ENCODE measurements around the gene USP10.

Gene USP10

DNA sequence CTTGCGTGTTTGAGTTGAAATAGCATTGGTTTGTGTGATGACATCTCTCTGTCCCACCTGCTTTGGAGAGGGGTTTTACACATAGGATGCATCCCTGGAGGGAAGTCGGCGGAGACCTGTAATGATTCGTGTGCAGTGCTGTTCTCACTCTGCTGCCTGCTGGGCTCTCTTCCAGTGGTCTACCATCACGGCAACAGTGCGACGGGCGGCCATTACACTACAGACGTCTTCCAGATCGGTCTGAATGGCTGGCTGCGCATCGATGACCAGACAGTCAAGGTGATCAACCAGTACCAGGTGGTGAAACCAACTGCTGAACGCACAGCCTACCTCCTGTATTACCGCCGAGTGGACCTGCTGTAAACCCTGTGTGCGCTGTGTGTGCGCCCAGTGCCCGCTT lies 78.9 kb downstream of the USP10 start:
- no peak for DNase-seq

DNA sequence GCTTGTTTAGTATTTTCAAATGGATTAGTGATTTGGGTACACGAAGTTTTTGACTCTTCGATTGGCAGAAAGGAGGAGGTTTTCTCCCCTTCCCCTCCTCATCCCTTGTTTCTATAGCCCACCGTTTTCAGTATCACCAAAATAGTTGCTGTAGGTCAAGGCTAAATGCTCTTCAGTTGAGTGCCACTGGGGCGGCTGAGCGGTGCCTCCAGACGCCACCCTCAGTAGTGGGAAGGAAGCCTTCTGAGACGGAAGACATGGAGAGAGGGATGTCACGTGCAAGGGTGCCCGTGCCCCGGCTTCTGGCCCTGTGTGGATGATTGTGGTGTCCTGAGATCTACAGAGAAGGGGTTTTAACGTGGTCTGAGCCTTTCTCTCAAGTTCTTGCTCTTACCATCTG lies 80.3 kb downstream of the USP10 start:
- no peak for DNase-seq

DNA sequence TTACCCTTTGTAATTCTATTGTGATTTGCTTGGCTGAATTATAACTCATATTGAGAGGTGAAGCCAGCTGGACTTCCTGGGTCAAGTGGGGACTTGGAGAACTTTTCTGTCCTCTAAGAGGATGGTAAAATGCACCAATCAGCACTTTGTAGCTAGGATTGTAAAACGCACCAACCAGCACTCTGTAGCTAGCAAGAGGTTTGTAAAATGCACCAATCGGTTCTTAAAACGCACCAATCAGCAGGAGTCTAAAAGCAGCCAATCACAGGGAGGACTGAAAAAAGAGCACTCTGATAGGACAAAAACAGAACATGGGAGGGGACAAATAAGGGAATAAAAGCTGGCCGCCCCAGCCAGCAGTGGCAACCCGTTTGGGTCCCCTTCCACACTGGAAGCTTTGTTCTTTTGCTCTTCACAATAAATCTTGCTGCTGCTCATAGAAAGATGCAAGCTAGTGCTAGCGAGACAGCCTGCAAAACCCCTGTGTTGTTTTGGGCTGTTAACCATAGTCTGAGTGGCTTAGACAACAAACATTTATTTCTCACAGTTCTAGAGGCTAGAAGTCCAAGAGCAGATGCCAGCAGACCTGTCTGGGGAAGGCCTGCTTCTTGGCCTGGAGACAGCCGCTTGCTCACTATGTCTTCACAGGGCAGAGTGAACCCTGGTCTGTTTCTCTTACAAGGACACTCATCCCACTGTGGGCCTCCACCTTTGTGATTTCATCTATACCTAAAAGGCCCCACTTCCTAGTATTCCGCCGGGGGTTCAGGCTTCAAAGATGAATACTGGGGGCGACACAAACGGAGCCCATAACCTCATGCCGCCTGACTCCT lies 81.0 kb downstream of the USP10 start:
- no peak for DNase-seq

DNA sequence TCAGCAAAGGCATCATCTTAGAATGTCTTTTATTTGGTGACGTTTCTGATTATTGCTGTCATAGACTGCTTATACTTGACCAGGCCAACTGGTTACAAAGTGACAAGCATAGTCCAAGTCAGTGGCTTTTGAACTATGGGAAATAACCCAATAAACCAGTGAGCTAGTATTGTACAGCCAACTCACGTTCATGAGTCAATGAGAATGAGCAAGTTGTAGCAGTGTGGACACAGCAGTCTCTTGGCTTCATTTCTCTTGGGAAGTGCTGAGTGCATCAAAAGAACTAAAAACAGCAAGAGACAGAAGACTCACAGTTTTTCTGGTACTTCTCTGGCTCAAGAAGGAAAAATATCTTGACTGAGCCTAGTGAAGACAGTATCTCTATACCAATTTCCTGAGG lies 83.0 kb downstream of the USP10 start:
- no peak for DNase-seq

DNA sequence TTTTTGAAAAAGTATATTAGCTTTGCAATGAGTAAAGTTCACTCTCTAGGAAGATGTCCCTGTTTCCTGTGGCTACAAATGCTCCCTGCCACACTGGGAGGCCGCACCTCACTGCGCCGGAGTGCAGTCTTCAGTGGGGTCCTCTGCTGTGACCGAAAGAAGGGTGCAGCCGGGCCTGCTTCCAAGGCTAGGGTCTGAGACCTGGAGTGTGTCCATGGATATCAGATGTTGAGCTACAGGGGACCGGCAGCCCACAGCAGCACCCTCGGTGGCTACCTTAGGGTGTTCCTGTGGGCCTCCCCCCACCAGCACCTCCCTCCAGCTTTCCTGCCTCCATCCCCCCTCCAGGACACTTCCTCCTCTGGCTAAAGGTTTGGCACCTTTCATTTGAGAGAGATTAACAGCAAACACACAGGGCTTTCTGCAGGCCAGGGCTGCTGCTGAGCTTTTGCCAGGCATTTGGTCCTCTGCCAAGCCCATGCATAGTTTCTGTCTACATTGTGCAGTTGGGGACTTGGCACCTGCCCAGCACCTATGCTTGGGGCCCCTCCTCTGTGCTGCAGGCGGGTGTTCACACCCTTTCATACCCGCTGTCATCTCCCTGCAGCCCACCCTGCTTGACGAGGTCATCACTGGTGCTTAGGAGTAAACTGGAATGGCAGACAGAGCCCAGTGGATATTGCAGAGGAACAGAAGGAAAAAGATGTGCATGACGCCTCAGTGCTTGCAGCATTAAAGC lies 86.2 kb downstream of the USP10 start:
- DNase-seq = no peak

DNA sequence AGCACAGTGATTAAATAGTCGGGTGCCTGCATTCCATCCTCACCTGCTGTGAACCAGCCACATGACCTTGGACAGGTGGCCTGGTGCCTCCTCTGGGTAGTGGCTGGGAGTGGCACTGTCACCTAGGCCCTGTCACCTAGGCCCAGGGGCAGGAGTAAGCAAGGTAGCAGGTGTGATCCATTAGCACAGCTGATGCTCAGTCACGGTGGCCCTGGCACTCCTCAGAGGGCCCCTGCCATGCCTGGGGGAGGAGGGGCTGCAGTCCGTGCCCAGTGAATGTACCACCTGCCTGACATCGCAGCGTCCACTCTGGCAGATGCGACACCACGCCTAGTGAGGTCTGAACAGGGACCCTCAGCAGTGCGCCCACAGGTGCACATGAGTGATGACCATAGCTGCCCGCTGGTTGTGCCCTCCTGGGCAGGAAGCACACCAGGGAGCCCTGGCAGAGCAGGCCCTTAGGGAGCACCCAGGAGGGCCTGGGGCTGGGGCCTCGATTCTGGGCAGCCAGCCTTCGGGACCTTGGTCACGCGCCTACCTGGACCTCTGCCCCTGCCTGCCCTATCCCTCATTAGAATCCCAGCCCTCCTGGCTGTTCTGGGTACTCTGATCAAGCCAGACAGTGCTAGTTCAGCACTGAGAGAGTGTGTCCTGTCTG lies 86.9 kb downstream of the USP10 start:
- no peak for DNase-seq

DNA sequence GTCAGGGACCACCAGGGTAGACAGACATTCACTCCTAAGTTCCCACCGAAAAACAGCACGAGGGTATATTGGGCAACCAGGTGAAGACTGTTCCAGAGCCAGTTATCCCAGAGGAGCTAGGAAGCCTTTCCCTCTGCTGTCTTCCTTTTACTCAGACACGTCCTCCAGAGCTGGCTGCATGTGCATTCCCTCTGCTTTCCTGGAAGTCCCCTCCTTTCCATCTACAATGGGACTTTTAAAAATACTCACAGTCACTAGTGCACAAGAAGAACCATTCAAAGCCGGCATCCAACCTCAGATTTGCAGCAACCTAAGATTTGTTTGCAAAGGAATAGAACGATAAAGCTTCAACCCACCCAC lies 87.4 kb downstream of the USP10 start:
- no peak for DNase-seq

DNA sequence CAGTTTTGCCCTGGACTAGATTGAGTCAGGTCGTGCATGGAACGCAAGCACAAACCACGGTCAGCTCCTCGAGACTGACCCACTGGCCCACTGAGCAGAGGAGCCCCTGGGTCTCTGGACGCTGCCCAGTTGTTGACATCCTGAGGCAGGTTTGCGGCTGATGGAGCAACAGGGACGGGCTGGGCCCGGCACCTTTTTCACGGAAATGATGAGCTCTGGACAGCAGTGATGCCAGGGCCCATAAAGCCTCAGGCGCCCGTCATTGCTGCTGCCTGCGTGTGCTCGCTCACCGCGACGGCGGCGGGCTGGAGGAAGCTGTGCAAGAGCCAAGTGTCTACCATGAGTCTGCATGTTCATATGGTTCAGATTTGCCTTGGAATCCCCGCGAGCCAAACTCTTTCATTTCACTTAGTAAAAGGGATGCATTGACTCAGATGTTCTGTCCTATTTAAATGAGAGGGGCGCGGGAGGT lies 89.2 kb downstream of the USP10 start:
- no peak for DNase-seq

DNA sequence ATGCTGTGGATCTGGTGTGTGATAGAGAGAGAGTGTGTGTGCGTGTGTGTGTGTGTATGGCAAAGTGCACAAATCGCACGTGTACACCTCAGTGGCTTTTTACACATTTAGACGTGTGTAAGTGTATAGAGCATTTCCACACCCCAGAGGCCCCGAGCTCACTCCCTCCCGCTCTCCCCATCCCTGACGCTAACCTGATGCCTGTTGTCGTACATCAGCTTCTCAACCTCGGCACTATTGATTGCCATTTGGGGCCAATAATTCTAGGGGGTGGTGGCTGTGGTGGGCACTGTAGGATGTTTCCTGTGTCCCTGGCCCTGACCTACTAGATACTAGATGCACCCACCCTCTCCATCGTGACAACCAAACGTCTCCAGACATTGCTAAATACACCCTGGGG lies 89.6 kb downstream of the USP10 start:
- DNase-seq = no peak

DNA sequence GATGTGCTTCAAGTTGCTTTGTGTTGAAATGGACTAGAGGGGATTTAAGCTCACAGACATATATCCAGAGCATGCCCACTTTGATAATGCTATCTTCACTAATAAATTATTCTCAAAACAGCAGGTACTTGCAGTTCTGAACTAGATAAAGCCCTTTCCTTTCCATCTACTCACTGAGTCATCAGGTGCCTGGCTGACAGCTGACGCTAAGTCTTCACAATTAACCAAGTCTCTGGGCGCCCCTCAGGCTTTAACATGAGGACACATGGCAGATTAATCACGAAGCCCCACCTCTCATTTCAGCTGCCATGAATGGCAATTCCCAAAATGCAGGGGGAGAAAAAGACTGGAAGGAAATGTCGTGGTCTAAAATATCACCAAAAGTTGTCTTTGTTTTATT lies 90.5 kb downstream of the USP10 start:
- DNase-seq = no peak

DNA sequence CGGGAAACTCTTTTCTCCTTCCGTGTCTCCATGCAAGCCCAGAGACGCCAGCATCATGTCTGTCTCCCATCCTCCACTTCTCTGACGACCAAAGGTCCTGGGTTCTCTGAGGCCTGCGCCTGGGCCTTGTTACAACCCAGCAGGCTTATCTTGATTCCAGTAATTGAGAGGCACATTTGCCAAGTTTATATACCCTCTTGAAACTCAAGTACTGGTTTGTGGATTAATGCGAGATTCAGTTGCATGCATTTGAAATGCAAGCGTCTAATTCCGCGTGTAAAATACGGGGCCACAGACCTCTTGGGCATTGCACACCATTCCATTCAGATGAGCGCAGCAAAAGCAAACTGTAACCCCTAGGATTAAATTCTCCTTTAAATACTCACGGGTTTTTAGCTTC lies 91.3 kb downstream of the USP10 start:
- DNase-seq = no peak

DNA sequence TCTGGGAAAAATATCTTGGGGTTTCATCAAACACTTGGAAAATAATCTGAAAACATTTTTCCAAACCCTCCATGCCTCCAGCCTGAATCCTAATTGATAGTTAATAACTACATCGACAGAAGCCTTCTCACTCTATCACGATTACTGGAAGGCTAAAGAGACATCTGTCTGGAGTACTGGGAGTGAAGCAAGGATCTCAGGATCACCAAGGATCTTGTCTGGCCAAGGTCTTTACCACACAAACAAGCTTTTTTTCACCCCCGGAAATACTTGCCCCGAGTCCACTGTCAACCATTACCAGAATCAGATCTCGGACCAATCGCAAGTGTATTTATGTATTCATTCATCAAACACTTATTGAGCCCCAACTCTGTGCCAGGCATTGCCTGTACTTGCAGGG lies 91.7 kb downstream of the USP10 start:
- DNase-seq = no peak

DNA sequence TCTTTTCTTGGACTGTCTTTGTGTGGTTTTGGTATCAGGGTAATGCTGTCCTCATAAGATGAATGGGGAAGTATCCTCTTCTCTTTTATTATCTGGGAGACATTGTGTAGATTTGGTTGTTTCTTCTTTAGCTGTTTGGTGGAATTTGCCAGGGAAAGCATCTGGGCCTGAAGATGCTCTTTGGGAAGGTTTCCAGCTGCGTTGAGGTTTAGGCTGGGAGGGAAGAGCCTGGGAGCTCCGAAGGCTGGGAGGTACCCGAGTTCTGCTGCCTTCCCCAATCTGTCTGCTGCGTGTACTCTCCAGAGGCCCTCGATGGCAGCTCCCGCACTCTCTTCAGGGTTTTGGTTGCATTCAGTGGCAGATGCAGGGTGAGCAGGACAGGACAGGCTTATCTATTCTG lies 94.4 kb downstream of the USP10 start:
- DNase-seq = no peak

DNA sequence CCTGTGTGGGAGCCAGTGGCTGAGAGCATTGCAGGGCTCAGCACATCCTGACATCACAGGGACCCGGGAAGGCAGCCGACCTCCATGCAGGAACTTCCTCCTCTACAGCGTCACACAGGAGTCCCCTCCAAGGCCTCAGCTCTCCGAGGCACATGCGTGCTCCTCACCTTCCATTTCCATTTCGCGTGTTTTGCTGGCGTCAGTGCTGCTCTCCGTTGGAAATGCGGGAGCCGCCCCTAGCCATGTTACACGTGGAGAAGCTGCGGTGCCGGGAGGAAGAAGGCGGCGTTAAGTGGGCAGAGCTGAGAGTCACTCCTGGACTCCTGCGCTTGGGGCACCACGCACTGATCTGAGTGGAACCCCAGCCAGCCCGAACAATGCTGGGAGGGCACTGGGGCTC lies 94.8 kb downstream of the USP10 start:
- no peak for DNase-seq

DNA sequence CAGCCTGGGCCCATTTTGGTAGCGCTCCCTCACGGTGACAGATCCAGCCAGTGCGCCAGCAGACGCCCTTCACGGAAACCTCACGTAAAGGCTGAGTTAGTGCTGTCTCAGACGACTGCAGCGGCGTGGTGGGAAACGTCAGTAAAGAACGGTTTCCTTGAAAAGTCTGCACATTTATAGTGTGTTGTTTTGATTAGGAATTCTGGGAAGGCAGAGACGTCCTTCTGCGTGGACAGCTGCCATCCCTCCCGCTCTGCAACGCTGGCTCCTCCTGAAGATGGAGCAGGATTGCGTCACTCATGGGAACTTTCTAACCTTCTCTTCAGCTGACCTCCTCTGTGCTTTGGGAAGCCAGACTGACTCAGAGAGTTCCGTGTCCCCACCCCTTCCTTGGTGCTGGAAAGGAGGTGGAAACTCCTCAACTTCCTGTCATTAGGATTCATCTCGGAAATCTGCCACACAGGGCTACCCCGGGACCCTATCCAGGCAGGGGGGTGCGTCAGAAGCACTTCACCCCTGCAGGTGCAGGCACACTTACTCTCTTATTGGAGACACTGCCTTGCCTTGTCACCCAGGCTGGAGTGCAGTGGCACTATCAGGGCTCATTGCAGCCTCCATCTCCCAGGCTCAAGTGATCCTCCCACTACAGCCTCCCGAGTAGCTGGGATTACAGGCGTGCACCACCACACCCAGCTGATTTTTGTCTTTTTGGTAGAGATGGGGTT lies 95.7 kb downstream of the USP10 start:
- no peak for DNase-seq

DNA sequence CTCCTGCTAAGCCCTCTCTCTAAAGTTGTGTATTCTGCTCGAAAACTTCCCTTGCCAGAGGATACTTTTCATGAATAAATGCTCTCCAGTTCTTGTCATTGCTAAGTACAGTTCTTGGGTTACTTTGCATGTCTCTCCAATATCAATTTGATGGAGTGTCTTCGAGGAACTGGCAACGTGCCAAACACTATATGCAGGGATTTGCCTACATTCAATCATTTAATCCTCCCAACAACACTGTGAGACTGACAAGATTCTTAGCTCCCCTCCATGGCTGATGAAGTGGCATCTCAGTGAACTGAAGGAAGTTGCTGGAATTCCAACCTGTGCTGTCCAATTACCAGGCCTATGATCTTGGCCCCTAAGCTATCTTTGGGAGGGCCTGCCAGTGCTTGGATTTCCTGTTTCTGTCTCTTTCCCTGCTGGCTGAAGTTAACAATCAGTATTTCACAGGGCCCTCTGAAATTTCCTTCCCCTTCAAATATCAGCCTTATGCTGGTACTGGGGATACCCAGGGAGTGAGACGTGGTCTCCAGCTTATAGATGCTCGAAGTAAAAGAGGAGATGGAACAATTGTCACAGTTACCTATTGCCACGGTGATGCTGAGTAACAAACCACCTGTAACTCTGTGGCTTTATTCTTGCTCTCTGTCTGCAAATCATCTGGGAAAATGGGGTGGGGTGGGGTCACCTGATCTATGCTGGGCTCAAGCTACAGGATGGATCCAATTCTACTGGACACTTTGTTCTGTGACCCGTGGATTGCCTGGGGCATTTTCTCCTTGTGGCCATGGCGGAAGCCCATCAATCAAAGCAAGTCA lies 100.6 kb downstream of the USP10 start:
- DNase-seq = no peak

DNA sequence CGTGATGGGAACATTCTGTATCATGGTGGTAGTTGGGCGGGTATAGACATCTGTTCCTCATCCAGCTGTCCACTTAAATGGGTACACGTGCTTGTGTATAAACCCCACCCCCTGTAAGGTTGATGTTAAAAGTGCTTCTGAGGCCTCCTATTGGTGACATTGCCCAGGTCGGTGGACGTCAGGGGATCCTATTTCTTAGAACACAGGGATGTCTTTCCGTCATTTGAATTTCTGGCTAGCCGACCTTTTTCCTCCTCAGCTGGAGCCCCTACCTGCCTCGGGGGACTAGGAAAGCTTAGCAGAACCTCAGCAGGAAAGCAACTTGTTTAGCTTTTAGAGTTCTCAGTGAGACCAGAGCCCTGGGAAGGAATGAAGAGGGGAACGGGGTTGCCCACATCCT lies 103.3 kb downstream of the USP10 start:
- no peak for DNase-seq

DNA sequence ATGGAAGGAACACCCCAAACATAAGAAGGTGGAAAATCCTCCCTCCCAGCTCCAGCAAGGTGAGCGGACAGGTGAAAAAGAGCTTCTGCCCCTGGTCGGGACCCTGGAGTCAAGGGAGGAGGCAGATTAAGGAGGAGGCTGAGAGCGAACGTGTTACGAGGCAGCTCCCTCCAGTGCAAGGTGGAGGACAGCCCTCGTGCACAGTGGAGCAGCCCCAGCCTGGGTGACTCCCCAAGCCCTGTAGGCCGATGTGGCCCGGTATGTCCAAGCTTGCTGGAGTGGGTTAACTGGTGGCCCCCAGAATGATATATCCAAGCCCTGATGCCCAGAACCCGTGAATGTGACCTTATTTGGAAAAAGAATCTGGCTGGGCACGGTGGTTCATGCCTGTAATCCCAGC lies 104.5 kb downstream of the USP10 start:
- DNase-seq = no peak

DNA sequence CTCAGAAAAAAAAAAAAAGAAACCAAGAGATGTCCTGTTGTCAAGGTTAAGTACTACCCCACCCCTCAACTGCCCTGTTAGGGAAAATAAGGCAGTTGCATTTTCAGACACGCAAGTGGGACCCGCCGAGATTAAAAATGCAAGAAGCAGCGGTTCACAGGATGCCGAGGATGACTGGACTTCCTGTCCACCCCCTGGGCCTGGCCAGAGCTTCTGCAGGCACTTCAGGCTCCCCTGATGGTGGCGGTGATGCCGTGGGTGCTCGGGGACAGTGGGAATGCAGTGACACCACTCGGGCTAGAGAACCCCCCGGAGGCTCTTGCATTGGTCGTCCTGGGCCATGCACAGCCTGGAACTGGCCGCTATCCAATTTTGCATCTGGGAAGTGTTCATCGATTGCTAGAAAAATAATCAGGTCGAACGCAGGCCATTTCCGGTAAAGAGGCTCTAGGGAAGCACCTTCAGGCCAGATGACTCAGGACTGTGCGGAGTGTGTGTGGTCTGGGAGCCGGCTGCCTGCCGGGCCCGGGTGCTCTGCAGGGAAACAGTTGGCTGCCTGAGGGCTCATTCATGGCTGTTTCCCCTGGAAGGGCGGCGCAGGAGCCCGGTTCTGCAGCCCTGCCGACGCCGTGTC lies 106.6 kb downstream of the USP10 start:
- DNase-seq = no peak

DNA sequence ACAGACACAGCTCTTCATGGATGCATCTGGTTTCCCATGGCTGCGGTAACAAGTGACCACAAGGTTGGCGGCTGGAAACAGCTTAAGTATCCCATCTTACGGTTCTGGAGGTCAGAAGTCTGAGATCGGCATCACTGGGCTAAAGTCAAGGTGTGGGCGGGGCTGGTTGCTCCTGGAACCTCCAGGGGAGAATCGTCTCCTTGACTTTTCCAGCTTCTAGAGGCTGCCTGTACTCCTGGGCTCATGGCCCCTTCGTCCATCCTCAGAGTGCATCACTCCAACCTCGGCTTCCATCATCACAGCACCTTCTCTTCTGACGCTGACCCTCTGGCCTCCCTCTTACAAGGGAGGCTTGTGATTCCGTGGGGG lies 107.1 kb downstream of the USP10 start:
- DNase-seq = no peak

DNA sequence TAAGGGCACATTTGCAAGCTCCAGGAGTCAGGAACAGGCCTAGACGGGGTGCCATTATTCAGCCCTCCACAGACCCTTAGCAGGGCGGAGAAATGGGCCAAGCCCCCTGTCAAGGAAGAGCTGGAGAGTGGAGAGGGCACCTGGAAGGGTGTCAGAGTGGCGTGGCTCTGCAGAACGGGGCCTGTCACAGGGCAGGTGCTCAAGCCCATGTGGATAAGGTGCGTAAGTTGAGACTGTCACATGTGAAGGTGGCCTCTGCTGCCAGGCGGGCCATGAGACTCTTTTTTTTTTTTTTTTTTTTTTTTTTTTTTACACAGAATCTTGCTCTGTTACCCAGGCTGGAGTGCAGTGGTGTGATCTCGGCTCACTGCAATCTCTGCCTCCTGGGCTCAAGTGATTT lies 108.0 kb downstream of the USP10 start:
- no peak for DNase-seq

DNA sequence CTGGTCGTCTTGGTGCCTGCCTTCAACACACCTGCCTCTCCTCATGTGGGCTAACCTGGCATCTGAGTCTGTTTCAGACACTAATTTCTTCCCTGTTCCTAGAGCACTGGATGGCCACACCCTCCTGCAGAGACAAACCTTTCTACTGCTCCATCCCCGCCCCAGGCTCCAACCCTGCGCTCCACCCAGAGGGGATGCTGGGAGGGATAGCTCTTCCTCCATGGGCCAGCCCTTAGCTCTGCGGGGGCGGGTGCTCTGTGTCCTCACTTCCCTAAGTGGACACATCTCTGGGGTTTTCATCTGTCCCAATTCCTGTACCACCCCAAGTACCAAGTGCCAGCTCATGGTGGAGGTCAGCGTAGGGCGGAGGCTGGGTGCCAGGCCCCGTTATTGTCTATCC lies 109.0 kb downstream of the USP10 start:
- DNase-seq = no peak

Data from CD4-positive, alpha-beta T cell treated with Interleukin-6 for 4 hours (primary cell).